HG03558 (cell line): ENCODE data around the gene GIPC3.
"Not testable (repeated sequence)": the region's sequence is repeated elsewhere in the genome, so short reads cannot be mapped to it uniquely, and the experiment has no call there.

Experiments used
- ATAC-seq: cut with Tn5 transposase; IDR thresholded peaks from one replicate; pipeline ENCODE4 v1.9.1; 2021; ENCODE audit warnings: moderate number of reproducible peaks; ENCODE audit not compliant: unreplicated experiment; ENCODE audit errors: extremely low read depth

GIPC3 gene

GRCh38 chr19:3575949-3576673, 9.2 kb upstream of the GIPC3 start:
- no peak for ATAC-seq

GRCh38 chr19:3576696-3577443, 8.4 kb upstream of the GIPC3 start:
- ATAC-seq = no peak

DNA sequence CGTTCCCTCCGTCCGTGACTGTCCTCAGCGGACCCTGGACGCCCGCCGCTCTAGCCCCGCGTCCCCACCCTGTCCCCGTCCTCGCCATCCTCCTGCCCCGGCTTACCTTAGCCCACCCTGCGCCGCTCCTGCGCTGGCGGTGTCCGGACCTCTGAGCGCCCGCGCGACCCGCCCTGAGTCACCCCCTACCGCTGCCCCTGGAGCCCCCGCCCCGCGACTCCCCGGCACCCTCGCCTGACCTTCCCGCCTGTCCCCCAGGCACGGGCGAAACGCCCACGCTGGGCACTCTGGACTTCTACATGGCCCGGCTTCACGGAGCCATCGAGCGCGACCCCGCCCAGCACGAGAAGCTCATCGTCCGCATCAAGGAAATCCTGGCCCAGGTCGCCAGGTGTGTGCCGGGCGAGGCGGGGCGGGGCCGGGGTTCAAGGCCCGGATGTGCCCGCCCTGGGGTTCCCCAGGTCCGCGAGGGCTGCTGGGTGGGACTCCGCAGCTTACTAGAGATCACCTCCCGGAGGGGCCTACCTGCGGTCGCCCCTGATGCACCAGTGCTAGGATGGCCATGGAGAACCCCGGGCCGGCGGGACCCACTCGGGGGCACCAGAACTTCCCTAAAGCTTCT, 7.4 kb upstream of the GIPC3 start:
- ATAC-seq = no peak

GRCh38 chr19:3578390-3578789, 6.9 kb upstream of the GIPC3 start:
- no peak for ATAC-seq

- no peak for ATAC-seq
Measured at GRCh38 chr19:3580156-3580934, 4.9 kb upstream of the GIPC3 start.

GRCh38 chr19:3581792-3582191, 3.5 kb upstream of the GIPC3 start:
- ATAC-seq = not testable (repeated sequence)

- ATAC-seq = not testable (repeated sequence)
Measured at GRCh38 chr19:3584036-3584802, 1.1 kb upstream of the GIPC3 start.

- ATAC-seq = no peak
Measured at GRCh38 chr19:3586127-3586626, 899 bp downstream of the GIPC3 start.

- no peak for ATAC-seq
Measured at GRCh38 chr19:3586707-3587346, 1.5 kb downstream of the GIPC3 start.

GRCh38 chr19:3589439-3589838, 4.2 kb downstream of the GIPC3 start:
- ATAC-seq = no peak

GRCh38 chr19:3589949-3590348, 4.7 kb downstream of the GIPC3 start:
- no peak for ATAC-seq

DNA sequence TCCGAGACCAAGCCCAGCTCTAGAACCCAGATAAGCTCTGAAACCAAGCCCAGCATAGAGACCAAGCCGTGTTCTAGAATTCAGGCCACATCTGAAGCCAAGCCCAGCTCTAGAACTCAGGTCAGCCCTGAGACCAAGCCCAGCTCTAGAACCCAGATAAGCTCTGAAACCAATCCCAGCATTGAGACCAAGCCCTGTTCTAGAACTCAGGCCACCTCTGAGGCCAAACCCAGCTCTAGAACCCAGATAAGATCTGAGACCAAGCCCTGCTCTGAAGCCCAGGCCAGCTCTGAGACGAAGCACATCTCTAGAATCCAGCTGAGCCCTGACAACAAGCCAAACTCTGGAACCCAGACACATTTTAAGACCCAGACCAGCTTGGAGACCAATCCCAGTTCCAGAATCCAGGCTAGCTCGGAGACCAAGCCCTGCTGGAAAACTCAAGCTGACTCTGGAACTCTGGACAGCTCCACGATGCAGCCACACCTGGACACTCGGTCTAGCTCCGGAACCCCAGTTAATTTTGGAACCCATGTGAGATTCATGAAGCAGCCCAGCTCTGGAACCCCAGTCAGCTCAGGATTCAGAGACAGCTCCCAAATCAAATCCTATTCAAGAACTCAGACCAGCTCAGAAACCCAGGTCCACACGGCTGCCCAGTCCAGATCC, 5.8 kb downstream of the GIPC3 start:
- ATAC-seq = no peak

DNA sequence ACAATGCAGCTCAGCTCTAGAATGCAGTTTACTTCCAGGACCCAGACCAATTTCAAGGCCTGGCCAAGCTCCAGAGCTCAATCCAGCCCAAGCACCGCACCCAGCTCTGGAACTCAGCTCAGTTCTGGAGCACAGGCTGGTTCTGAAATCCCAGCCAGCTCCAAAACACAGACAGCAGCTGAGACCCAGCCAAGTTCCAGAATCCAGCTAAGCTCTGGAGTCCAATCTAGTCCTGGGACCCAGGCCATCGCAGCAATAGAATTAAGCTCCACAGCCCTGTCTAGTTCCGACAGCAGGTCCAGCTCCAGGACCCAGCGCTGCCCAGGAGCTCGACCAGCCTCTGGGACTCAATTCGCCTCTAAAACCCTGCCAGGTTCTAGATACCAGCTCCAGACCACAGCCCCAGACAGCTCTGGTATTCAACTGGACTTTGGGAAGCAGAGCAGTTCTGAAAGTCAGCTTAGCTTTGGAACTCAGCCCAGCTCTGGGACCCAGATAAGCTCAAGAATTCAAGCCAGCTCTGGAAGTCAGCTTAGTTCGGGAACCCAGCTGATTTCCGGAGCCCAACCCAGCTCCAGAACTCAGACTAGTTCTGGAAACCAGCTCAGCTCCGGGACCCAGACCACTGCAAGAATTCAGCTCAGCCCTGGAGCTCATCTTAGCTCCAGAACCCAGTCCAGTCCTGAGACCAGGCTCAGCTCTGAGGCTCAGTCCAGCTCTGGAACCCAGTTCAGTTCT, 6.8 kb downstream of the GIPC3 start:
- no peak for ATAC-seq

DNA sequence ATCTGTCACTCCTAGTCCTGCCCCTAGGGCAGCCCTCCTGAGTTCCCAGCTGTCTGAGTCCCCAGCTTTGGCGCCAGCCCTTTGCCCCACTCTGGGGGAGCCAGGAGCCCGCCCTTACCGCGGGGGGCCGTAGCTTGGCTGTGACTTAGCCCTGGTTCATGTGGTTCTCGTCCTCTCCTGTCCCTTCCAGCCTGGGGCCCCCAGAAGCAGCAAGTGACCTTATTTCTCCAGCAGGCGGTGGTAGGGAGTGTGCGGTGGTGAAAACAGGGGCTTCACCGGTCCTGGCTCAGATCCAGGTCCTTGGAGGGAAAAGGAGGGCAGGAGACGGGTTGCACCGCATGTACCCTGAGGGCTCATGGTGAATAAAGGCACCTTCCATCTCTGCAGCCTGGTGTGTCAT, 7.9 kb downstream of the GIPC3 start:
- ATAC-seq = no peak

- no peak for ATAC-seq
Measured at GRCh38 chr19:3595521-3596061, 10.3 kb downstream of the GIPC3 start.

- ATAC-seq = no peak
Measured at GRCh38 chr19:3599776-3600187, 14.5 kb downstream of the GIPC3 start.

DNA sequence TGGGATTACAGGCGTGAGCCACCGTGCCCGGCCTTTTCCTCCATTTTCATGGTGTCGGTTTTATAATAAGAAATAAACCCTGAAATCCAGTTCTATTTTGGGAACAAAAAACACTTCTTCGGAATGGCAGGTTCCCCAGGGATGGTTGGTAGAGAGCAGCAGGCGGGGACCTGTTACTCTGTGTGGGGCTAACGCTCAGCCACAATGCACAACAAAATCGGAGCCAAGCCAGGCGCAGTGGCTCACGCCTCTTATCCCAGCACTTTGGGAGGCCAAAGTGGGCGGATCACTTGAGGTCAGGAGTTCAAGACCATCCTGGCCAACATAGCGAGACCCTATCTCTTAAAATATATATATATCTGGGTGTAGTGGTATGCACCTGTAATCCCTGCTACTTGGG, 15.7 kb downstream of the GIPC3 start:
- ATAC-seq = no peak
